KMS-11 (cell line): ENCODE measurements around the gene CHRNB2.

Experiments used
- H2AFZ ChIP-seq: fragments of 200-600 bp; sonication (generic); 2 replicates; pipeline ENCODE4 v1.6.1; 2016; ENCODE audit warnings: antibody characterized with exemption, mixed run types, low read depth
- H3K27ac ChIP-seq: fragments of 200-600 bp; sonication (generic); 2 replicates; pipeline ENCODE4 v1.6.1; 2016; ENCODE audit warnings: mild to moderate bottlenecking, mixed run types
- H3K27me3 ChIP-seq: fragments of 200-600 bp; sonication (generic); 2 replicates; pipeline ENCODE4 v1.6.1; 2017; ENCODE audit warnings: mild to moderate bottlenecking, low read depth, mixed run types, moderate library complexity; ENCODE audit not compliant: insufficient read depth
- H3K36me3 ChIP-seq: fragments of 200-600 bp; sonication (generic); 2 replicates; pipeline ENCODE4 v1.6.1; 2017; ENCODE audit warnings: mild to moderate bottlenecking, mixed run types; ENCODE audit not compliant: insufficient read depth
- H3K4me1 ChIP-seq: fragments of 200-600 bp; sonication (generic); 2 replicates; pipeline ENCODE4 v1.6.1; 2016; ENCODE audit warnings: mild to moderate bottlenecking, low read depth, mixed run types; ENCODE audit not compliant: poor library complexity, severe bottlenecking
- H3K4me2 ChIP-seq: fragments of 200-600 bp; sonication (generic); 2 replicates; pipeline ENCODE4 v1.7.0; 2016; ENCODE audit warnings: mild to moderate bottlenecking, mixed run types
- H3K4me3 ChIP-seq: fragments of 200-600 bp; sonication (generic); IDR thresholded peaks from 2 replicates; pipeline ENCODE4 v1.6.1; 2017; ENCODE audit warnings: low read depth, low read length, mixed read lengths; ENCODE audit not compliant: insufficient read depth
- H3K79me2 ChIP-seq: fragments of 200-600 bp; sonication (generic); 2 replicates; pipeline ENCODE4 v1.6.1; 2016; ENCODE audit warnings: low read depth, mixed run types; ENCODE audit not compliant: insufficient read depth
- H3K9ac ChIP-seq: fragments of 200-600 bp; sonication (generic); 2 replicates; pipeline ENCODE4 v1.6.1; 2016; ENCODE audit warnings: mild to moderate bottlenecking, mixed run types
- H4K20me1 ChIP-seq: fragments of 200-600 bp; sonication (generic); 2 replicates; pipeline ENCODE4 v1.6.1; 2016; ENCODE audit warnings: mild to moderate bottlenecking, mixed run types; ENCODE audit not compliant: insufficient read depth
- TF ChIP-seq, protein P1 (sequence below): fragments of 200-600 bp; sonication (generic); conservative IDR thresholded peaks from 2 replicates; pipeline ENCODE4 v1.6.1; 2017; ENCODE audit warnings: low read depth, mild to moderate bottlenecking, antibody characterized with exemption, low read length, moderate library complexity, mixed read lengths

The CHRNB2 gene

DNA sequence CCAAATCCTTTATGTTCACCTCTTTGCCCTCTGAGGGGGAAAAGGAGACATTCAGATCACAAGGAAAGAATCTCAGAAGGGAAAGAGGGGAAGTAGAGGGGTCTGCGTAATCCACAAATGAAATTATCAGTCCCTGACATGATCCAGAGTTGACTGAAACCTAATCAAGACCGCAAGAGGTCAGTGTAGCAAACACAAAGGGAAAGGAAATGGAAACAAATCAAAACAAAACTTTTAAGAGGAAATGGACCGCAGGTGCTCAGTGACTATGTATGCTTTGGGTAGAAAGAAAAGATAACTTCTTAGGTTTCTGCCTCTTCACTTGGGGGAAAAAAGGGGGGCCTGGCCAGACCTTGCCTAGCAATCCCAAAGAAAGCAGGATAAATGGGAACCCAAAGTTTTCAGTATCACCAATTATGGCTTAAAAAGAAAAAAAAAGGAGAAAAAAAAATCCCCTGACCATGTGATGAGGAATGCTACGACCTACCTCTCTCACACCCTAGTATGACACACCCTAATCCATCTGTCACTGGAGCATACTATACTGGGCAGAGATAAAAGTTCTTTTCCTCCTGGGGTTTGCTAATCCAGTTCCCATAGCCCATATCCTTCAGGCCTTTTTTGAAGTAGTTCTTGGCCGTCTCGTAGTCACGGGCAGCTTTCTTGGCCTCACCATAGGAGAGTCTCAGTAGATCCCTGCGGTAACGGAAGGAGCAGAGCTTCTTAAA is 16.9 kb downstream of the CHRNB2 start:
- Histone ChIP-seq H4K20me1 (no peaks in the 10 kb centered on the region), H3K79me2 (no peaks in the 10 kb centered on the region), H2AFZ (no peak overlapping the region), H3K4me1 (peaks cover 31% of the 10 kb centered on the region), H3K27me3 (no peaks in the 10 kb centered on the region), H3K9ac (no peak overlapping the region), H3K27ac (no peak overlapping the region), H3K4me3 (no peak overlapping the region), H3K4me2 (no peak overlapping the region), H3K36me3 (peaks cover 81% of the 10 kb centered on the region; the same call in 1 of the 2 replicates)
- TF ChIP-seq, protein P1, sequence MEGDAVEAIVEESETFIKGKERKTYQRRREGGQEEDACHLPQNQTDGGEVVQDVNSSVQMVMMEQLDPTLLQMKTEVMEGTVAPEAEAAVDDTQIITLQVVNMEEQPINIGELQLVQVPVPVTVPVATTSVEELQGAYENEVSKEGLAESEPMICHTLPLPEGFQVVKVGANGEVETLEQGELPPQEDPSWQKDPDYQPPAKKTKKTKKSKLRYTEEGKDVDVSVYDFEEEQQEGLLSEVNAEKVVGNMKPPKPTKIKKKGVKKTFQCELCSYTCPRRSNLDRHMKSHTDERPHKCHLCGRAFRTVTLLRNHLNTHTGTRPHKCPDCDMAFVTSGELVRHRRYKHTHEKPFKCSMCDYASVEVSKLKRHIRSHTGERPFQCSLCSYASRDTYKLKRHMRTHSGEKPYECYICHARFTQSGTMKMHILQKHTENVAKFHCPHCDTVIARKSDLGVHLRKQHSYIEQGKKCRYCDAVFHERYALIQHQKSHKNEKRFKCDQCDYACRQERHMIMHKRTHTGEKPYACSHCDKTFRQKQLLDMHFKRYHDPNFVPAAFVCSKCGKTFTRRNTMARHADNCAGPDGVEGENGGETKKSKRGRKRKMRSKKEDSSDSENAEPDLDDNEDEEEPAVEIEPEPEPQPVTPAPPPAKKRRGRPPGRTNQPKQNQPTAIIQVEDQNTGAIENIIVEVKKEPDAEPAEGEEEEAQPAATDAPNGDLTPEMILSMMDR = no peak

GRCh38 chr1:154586231-154586630 is 18.7 kb downstream of the CHRNB2 start:
- Histone ChIP-seq H3K4me2 (no peak overlapping the region), H3K36me3 (peaks cover 91% of the 10 kb centered on the region; the same call in 1 of the 2 replicates), H2AFZ (no peak overlapping the region), H4K20me1 (no peaks in the 10 kb centered on the region), H3K4me1 (peaks cover 31% of the 10 kb centered on the region), H3K27ac (no peak overlapping the region), H3K4me3 (no peak overlapping the region), H3K9ac (no peak overlapping the region), H3K27me3 (no peaks in the 10 kb centered on the region), H3K79me2 (no peaks in the 10 kb centered on the region)
- TF ChIP-seq, protein P1 = no peak

- Histone ChIP-seq H3K4me2 (no peak overlapping the region), H2AFZ (no peak overlapping the region), H3K4me3 (no peak overlapping the region), H3K27ac (no peak overlapping the region), H3K9ac (no peak overlapping the region), H3K4me1 (peaks cover 31% of the 10 kb centered on the region), H3K36me3 (peaks cover 94% of the 10 kb centered on the region; the same call in 1 of the 2 replicates), H3K79me2 (no peaks in the 10 kb centered on the region), H4K20me1 (no peaks in the 10 kb centered on the region), H3K27me3 (no peaks in the 10 kb centered on the region)
- TF ChIP-seq, protein P1 = no peak
These were observed 19.1 kb downstream of the CHRNB2 start for GRCh38 chr1:154586641-154587040.

- TF ChIP-seq, protein P1 = no peak
- no peak overlapping the region for H2AFZ ChIP-seq
- H3K79me2 ChIP-seq = no peaks in the 10 kb centered on the region
- peaks cover 76% of the 10 kb centered on the region; the same call in 1 of the 2 replicates for H3K36me3 ChIP-seq
- H3K27ac ChIP-seq = no peak overlapping the region
- no peak overlapping the region for H3K4me2 ChIP-seq
- H3K9ac ChIP-seq = no peak overlapping the region
- H4K20me1 ChIP-seq = no peaks in the 10 kb centered on the region
- no peaks in the 10 kb centered on the region for H3K27me3 ChIP-seq
- no peak overlapping the region for H3K4me3 ChIP-seq
- peaks cover 10% of the 10 kb centered on the region for H3K4me1 ChIP-seq
These were observed 22.2 kb downstream of the CHRNB2 start for GRCh38 chr1:154589780-154590179.
